T-cell (primary cell): ENCODE results near the gene CLEC2D. TPM values are rescaled to one million over a fixed set of nuclear protein-coding genes. Genes with fewer than 3 reads are reported as not detected.
"Not testable (repeated sequence)": the region's sequence is repeated elsewhere in the genome, so short reads cannot be mapped to it uniquely, and the experiment has no call there.

Experiments
- ATAC-seq, 4 experiments: fragments of 200-7000 bp in 3 of 4; fragments of 150-1000 bp in 1 of 4; cut with Tn5 transposase; replicated peaks in 1 of 4; 1 replicate in 3 of 4; 2 replicates in 1 of 4; pipeline ENCODE4 v1.10.0; 2021; ENCODE audit warnings: moderate library complexity in 3 of 4, mild to moderate bottlenecking in 2 of 4, moderate number of reproducible peaks in 1 of 4
- CTCF ChIA-PET, 2 donors: fragments of 300-600 bp; sonication (Branson Sonifier 250); formaldehyde crosslinking; loops; one replicate each; lab custom pipeline; 2022; ENCODE audit warnings: antibody characterized with exemption in 2 of 2; lab: Charles Lee
- POLR2A ChIA-PET, 2 donors: fragments of 300-600 bp; sonication (Branson Sonifier 250); formaldehyde crosslinking; loops; one replicate each; lab custom pipeline; 2022; ENCODE audit warnings: antibody characterized with exemption in 2 of 2; lab: Charles Lee
- DNase-seq, 35 experiments: peaks; one replicate each; pipeline versions ENCODE4 v3.0.0 to v3.0.0-alpha.2; 2013 to 2023
- H3K27ac ChIP-seq: one replicate; pipeline ENCODE4 v1.5.1; 2013; ENCODE audit warnings: low read length
- H3K27me3 ChIP-seq, 2 experiments: replicated peaks in 1 of 2; 1 replicate in 1 of 2; 2 replicates in 1 of 2; pipeline versions ENCODE4 v1.6.1 to v1.7.0; 2013; ENCODE audit warnings: low read length in 1 of 2, mixed read lengths in 1 of 2; ENCODE audit not compliant: control insufficient read depth in 2 of 2, insufficient read depth in 2 of 2; ENCODE audit errors: extremely low read depth in 1 of 2
- H3K36me3 ChIP-seq, 2 donors: 1 replicate in 1 of 2; 2 replicates in 1 of 2; pipeline versions ENCODE4 v1.6.1 to v1.7.0; 2013; ENCODE audit warnings: low read length in 1 of 2; ENCODE audit not compliant: control insufficient read depth in 2 of 2, insufficient read depth in 1 of 2; ENCODE audit errors: extremely low read depth in 1 of 2
- H3K4me1 ChIP-seq, 2 experiments: 1 replicate in 1 of 2; 2 replicates in 1 of 2; pipeline versions ENCODE4 v1.6.1 to v1.7.0; 2013; ENCODE audit warnings: low read length in 2 of 2, mixed read lengths in 1 of 2; ENCODE audit not compliant: insufficient read depth in 2 of 2, control insufficient read depth in 1 of 2; ENCODE audit errors: extremely low read depth in 1 of 2
- H3K4me3 ChIP-seq, 2 donors: 1 replicate in 1 of 2; 2 replicates in 1 of 2; pipeline versions ENCODE4 v1.5.1 to v1.7.0; 2013; ENCODE audit warnings: mild to moderate bottlenecking in 2 of 2, low read length in 1 of 2, moderate library complexity in 1 of 2; ENCODE audit not compliant: control insufficient read depth in 1 of 2; ENCODE audit errors: extremely low read depth in 1 of 2
- H3K9me3 ChIP-seq: 2 replicates; pipeline ENCODE4 v1.7.0; 2013
- H3K27ac Mint-ChIP-seq, 2 donors: one replicate each; pipeline ENCODE4 v1.8.0; 2020 to 2021; ENCODE audit warnings: mild to moderate bottlenecking in 2 of 2, mixed read lengths in 2 of 2
- H3K27me3 Mint-ChIP-seq, 2 donors: one replicate each; pipeline ENCODE4 v1.8.0; 2021 to 2022; ENCODE audit warnings: mixed read lengths in 2 of 2
- H3K36me3 Mint-ChIP-seq: one replicate; pipeline ENCODE4 v1.8.0; 2021; ENCODE audit warnings: mixed read lengths
- H3K4me1 Mint-ChIP-seq, 3 donors: one replicate each; pipeline ENCODE4 v1.8.0; 2020 to 2022; ENCODE audit warnings: mixed read lengths in 3 of 3, mild to moderate bottlenecking in 1 of 3
- H3K4me3 Mint-ChIP-seq, 3 donors: one replicate each; pipeline ENCODE4 v1.8.0; 2020 to 2022; ENCODE audit warnings: mild to moderate bottlenecking in 3 of 3, mixed read lengths in 3 of 3, moderate library complexity in 3 of 3
- H3K9me3 Mint-ChIP-seq, 3 donors: one replicate each; pipeline ENCODE4 v1.8.0; 2020 to 2022; ENCODE audit warnings: mixed read lengths in 3 of 3
- WGBS: methylation state at CpG from one replicate; pipeline ENCODE4 v1.1.5; 2013; ENCODE audit warnings: missing lambda C conversion rate; ENCODE audit not compliant: insufficient coverage; 5-methylcytosine and 5-hydroxymethylcytosine counted together
- total RNA-seq, 35 experiments: library from RNA in 6 of 35; stranded (reverse) in 6 of 35; fragments of 120-200 nt in 1 of 35; gene quantifications; one replicate each; pipeline versions ENCODE4 v1.2.1 to v1.2.4 and lab custom pipeline; 2013 to 2026

The CLEC2D gene
- total RNA-seq, 5 donors from 2014 or later (not counting 1 experiment from before 2014, with no cell fraction given) = 217 to 338 (median 311) TPM

DNA sequence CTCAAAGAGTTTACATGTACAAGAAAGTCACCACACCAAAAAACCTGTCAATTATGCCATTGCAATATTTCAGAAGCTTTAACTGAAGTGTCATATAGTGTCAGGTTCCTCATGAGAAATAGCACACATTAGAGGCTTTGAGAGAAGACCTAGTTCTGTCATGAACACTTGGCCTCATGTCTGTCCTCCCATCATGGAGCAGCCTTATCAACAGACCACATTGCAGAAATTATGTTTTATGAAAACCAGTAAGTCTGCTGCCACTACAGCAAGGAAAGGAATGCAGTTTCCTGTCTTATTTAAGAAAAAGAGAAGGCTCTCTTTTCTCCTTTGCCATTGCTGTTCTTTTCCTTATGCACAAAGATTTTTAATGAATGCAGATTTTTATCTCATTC, 26.2 kb upstream of the CLEC2D start:
- Histone ChIP-seq H3K27ac (peak overlapping the region; percentile 21), H3K36me3 (no peaks in the 10 kb centered on the region), H3K4me1 (peaks cover 25 to 28% of the 10 kb centered on the region in 2 experiments), H3K9me3 (no peaks in the 10 kb centered on the region), H3K27me3 (no peaks in the 10 kb centered on the region), H3K4me3 (no peak overlapping the region)
- ATAC-seq (no peak), DNase-seq (no peak)
- ChIA-PET CTCF (no interaction called here), POLR2A (no interaction called here)
- H3K36me3 Mint-ChIP-seq = peaks cover 26% of the 10 kb centered on the region
- peak overlapping the region in 2 of 3 donors; percentile 41 to 60 for H3K4me3 Mint-ChIP-seq
- peaks cover 58 to 64% (median 58%) of the 10 kb centered on the region in 3 donors for H3K4me1 Mint-ChIP-seq
- peak overlapping the region; percentile 85 to 94 for H3K27ac Mint-ChIP-seq
- H3K27me3 Mint-ChIP-seq = no peaks in the 10 kb centered on the region
- H3K9me3 Mint-ChIP-seq = peaks cover 0 to 19% (median 18%) of the 10 kb centered on the region in 3 donors

GRCh38 chr12:9644985-9645551, 24.4 kb upstream of the CLEC2D start:
- H3K4me3 Mint-ChIP-seq, DNase-seq, H3K9me3 ChIP-seq, H3K27ac ChIP-seq, H3K36me3 ChIP-seq, H3K27me3 Mint-ChIP-seq, H3K4me3 ChIP-seq, POLR2A ChIA-PET, H3K27me3 ChIP-seq, ATAC-seq: not testable (repeated sequence)
- Mint-ChIP-seq H3K9me3 (peaks cover 0 to 19% (median 12%) of the 10 kb centered on the region in 3 donors), H3K36me3 (peaks cover 39% of the 10 kb centered on the region), H3K27ac (peak overlapping the region; percentile 37 to 77), H3K4me1 (peaks cover 44 to 51% (median 50%) of the 10 kb centered on the region in 3 donors)
- CTCF ChIA-PET = interaction anchor here in 1 of 2 donors (1.3 kb wide), 1 partner anchor 106 kb away, joined by 3 read pairs; no protein-coding TSS in a partner anchor
- peaks cover 22 to 25% of the 10 kb centered on the region in 2 experiments for H3K4me1 ChIP-seq
- WGBS = no CpG with 5 or more reads among the region's 1 CpG

DNA sequence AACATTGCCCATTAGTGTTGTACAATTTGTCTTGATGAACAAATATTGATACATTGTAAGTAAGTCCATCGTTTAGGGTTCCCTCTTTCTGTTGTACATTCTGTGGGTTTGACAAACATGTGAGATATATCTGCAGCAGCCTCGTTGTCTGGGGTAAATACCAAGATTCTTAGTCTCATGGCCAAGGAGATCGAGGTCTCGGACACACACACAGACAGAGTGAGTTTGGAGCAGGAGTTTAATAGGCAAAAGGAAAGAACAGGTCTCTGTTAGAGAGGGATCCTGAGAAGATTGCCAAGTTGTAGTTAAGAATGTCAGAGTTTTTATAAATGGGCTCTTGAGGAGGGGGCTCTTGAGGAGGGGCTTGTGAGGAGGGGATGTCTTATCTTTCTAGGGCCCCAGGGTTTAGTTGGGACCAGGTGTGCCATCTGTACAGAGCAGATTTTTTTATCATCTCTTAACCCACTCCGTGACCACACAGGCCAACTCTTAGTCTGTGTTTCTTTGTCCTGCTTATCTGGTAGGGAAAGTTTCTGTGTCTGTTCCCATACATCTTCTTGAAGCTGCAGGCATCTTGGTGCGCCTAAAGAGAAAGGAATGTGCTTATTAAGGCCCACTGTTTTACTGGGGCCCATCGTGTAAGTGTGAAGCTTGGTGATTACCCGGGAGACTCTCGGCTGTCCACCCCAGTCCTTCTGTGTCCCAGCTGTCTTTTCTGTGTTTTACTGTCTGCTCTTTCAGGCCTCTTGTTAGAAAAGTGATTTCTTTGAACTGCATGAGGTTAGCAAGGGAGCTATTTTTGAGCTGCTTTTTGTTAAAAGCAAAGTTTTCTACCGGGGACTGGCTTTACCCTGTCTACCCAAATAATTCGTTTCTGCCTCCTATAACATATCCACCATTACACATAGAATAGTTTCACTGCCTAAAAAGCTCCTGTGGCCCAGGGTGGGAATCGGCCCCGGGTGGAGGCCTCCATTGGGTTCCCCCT, 22.4 kb upstream of the CLEC2D start:
- 9% methylated on average over 7 of the region's 13 CpGs for WGBS
- POLR2A ChIA-PET = interaction anchor here (0.6 to 2.2 kb wide), 24 partner anchors 8 to 263 kb away, joined by 3 to 26 read pairs (median 4); partner anchors contain the start of genes CLEC2D (in 2 of the 2) and CD69 (in 1 of the 2)
- H3K36me3 ChIP-seq = no peaks in the 10 kb centered on the region

DNA sequence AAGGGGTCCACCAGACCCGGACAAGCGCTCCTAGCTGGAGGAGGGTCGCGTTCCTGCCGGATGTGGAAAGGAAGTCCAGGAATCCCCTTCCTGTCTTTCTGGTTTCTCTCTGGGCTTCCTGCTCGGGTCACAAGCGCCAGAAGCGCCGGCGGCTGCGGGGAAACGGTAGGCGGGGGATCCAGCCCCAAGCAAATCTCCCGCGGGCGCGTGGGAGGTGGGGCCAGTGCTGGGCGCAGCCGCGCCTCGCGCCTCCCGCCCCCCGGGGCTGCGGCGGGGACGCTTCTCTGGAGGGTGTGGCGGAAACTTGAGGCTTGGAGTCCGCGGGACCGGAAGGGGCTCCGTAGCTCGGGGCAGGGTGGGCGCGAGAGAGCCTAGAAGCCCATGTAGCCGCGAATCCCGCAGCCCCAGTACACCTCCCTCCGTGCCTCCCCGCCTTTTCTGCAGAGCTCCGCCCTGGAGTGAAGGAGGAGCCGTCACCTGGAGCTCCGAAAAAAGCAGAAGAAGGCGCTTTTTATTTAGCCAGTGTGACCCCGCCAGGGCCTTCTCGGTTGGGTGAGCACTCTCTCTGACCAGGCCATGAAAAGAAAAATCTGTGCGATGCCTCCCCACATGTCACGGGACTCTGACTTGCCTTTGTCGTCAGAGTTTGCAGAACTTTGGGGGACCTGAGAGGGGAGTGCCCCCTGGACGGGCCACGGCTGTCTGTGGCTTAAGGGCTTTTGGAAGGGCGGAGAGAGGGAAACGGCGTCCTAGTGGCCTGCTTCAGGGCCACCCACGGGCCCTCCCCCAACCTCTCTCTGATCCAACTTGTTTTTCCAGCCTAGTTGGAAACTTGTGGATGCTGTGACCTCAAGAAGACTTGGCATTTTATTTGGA, 21.4 kb upstream of the CLEC2D start:
- peaks cover 0 to 13% (median 11%) of the 10 kb centered on the region in 3 donors for H3K9me3 Mint-ChIP-seq
- no peaks in the 10 kb centered on the region for H3K27me3 Mint-ChIP-seq
- ChIA-PET CTCF (interaction anchor here (0.5 to 2.7 kb wide), 19 partner anchors 8 to 694 kb away, joined by 3 to 26 read pairs (median 4); partner anchors contain the start of genes CD69 (in 1 of the 2) and CLEC2D (in 1 of the 2)), POLR2A (interaction anchor here (0.6 to 2.2 kb wide), 22 partner anchors 9 to 262 kb away, joined by 3 to 26 read pairs (median 4); partner anchors contain the start of genes CLEC2D (in 2 of the 2) and CD69 (in 1 of the 2))
- DNase-seq (peak; percentile 82 to 95 (median 89)), ATAC-seq (peak; percentile 76 to 80 (median 78))
- under 1% methylated on average over 39 of the region's 55 CpGs for WGBS
- H3K27ac Mint-ChIP-seq = peak overlapping the region; percentile 98
- peaks cover 52 to 64% (median 58%) of the 10 kb centered on the region in 3 donors for H3K4me1 Mint-ChIP-seq
- Histone ChIP-seq H3K9me3 (no peaks in the 10 kb centered on the region), H3K27ac (peak overlapping the region; percentile 91), H3K27me3 (no peaks in the 10 kb centered on the region), H3K36me3 (no peaks in the 10 kb centered on the region), H3K4me1 (peaks cover 21 to 39% of the 10 kb centered on the region in 2 experiments), H3K4me3 (peak overlapping the region; percentile 77 to 100)
- H3K4me3 Mint-ChIP-seq = peak overlapping the region; percentile 90 to 95 (median 92)
- H3K36me3 Mint-ChIP-seq = peaks cover 32% of the 10 kb centered on the region

More for the DNA sequence above, 22.4 kb upstream of the CLEC2D start:
- Mint-ChIP-seq H3K4me1 (peaks cover 53 to 60% (median 59%) of the 10 kb centered on the region in 3 donors), H3K9me3 (peaks cover 0 to 16% (median 13%) of the 10 kb centered on the region in 3 donors), H3K4me3 (peak overlapping the region; percentile 90 to 95 (median 92)), H3K27ac (peak overlapping the region; percentile 98), H3K36me3 (peaks cover 38% of the 10 kb centered on the region), H3K27me3 (no peaks in the 10 kb centered on the region)
- CTCF ChIA-PET = interaction anchor here (0.5 to 2.7 kb wide), 18 partner anchors 9 to 151 kb away, joined by 3 to 26 read pairs (median 4); partner anchors contain the start of genes CD69 (in 1 of the 2) and CLEC2D (in 1 of the 2)
- DNase-seq = peak in 2 of 35 experiments; percentile 6 to 13
- ATAC-seq = peak; percentile 3 to 23 (median 8)
- Histone ChIP-seq H3K4me1 (peaks cover 27 to 32% of the 10 kb centered on the region in 2 experiments), H3K27me3 (no peaks in the 10 kb centered on the region), H3K9me3 (no peaks in the 10 kb centered on the region), H3K27ac (peak overlapping the region; percentile 91), H3K4me3 (peak overlapping the region; percentile 44 to 77)

DNA sequence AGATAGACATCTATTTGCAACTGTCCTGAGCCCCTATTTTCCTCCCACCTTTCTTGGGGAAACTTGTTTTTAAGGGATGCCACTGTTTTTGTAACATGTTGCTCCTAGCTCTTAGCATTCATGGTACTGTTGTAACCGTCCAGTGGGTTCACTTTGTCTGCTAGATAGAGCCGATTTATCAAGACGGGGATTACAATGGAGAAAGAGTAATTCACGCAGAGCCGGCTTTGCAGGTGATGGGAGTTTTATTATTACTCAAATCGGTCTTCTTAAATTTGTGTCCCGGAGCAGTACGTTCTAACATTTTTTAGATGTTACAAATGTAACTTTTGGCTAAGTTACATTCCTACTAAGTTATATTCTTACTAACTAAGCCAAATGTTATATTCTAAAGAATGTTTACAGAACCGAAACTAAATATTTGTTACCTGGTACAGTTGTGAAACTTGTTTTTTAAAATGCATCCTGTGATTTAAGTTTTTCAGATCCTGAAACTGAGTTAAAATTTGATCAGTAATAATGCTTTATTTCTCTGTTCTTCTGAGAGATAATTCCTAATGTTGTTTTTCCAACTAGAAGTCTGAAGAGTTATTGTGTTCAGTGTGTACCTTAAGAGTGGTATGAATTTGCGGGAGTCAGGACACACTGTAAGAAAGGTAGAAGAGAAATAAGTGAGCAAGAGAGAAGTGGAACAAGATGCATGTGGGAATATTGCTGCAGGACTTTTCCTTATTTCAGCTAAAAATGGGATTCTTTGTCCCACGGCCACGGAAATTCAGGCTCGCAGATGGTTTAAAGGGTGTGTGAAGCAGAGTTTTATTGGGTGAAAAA, 20.6 kb upstream of the CLEC2D start:
- no peaks in the 10 kb centered on the region for H3K27me3 ChIP-seq
- ChIA-PET POLR2A (interaction anchor here (0.6 to 2.2 kb wide), 11 partner anchors 16 to 112 kb away, joined by 3 to 26 read pairs (median 5); partner anchors contain the start of genes CLEC2D (in 2 of the 2) and CD69 (in 1 of the 2)), CTCF (interaction anchor here in 1 of 2 donors (0.6 to 2.7 kb wide), 12 partner anchors 14 to 694 kb away, joined by 3 to 26 read pairs (median 6); partner anchors contain the start of genes CD69 and CLEC2D)
- Mint-ChIP-seq H3K27ac (peak overlapping the region; percentile 98), H3K4me1 (peaks cover 52 to 64% (median 58%) of the 10 kb centered on the region in 3 donors), H3K27me3 (no peaks in the 10 kb centered on the region), H3K9me3 (peaks cover 0 to 13% (median 11%) of the 10 kb centered on the region in 3 donors), H3K4me3 (peak overlapping the region; percentile 90 to 95 (median 92)), H3K36me3 (peaks cover 39% of the 10 kb centered on the region)
- peak overlapping the region; percentile 89 for H3K27ac ChIP-seq
- H3K4me1 ChIP-seq = peaks cover 17 to 42% of the 10 kb centered on the region in 2 experiments
- 0% methylated on average over 7 of the region's 13 CpGs for WGBS
- peak overlapping the region; percentile 77 to 100 for H3K4me3 ChIP-seq
- peak in 5 of 35 experiments; percentile 21 to 55 (median 38) for DNase-seq
- H3K36me3 ChIP-seq = peaks cover 2 to 8% of the 10 kb centered on the region in 2 donors
- H3K9me3 ChIP-seq = no peaks in the 10 kb centered on the region
- ATAC-seq = no peak
